GM23338 (cell line): ENCODE results near the gene KIAA1217.

ENCODE experiments used
- EZH2 ChIP-seq: fragments of 200-600 bp; sonication (generic); IDR thresholded peaks from one replicate; pipeline ENCODE4 v1.8.0; 2017; ENCODE audit warnings: antibody characterized with exemption, mild to moderate bottlenecking, low read depth; ENCODE audit not compliant: unreplicated experiment
- EZH2phosphoT487 ChIP-seq: fragments of 200-600 bp; sonication (generic); IDR thresholded peaks from one replicate; pipeline ENCODE4 v1.8.1; 2018; ENCODE audit warnings: antibody characterized with exemption; ENCODE audit not compliant: unreplicated experiment
- JUNB ChIP-seq: IDR thresholded peaks from one replicate; pipeline ENCODE4 v1.6.1; 2016; ENCODE audit warnings: antibody characterized with exemption; ENCODE audit not compliant: unreplicated experiment
- NANOG ChIP-seq: IDR thresholded peaks from 2 replicates; pipeline ENCODE4 v1.6.1; 2016; ENCODE audit warnings: antibody characterized with exemption, borderline replicate concordance
- POLR2AphosphoS5 ChIP-seq: IDR thresholded peaks from 2 replicates; pipeline ENCODE4 v1.6.1; 2016; ENCODE audit warnings: antibody characterized with exemption, low read depth
- ZNF114 ChIP-seq: fragments of 250-450 bp; sonication (Bioruptor Pico); IDR thresholded peaks from 2 replicates; pipeline ENCODE4 v1.5.0; 2020; ENCODE audit warnings: mild to moderate bottlenecking, moderate library complexity
- TF ChIP-seq, protein P1 (sequence below), 2 experiments: fragments of 200-600 bp in 1 of 2; sonication (generic) in 1 of 2; conservative IDR thresholded peaks; 2 replicates each; pipeline versions ENCODE4 v1.5.1 to v1.6.1; 2016 to 2017; ENCODE audit warnings: antibody characterized with exemption in 2 of 2, low read depth in 2 of 2, mild to moderate bottlenecking in 2 of 2, moderate library complexity in 1 of 2
- TF ChIP-seq, protein P2 (sequence below): IDR thresholded peaks from one replicate; pipeline ENCODE4 v1.6.1; 2018; ENCODE audit warnings: antibody characterized with exemption; ENCODE audit not compliant: unreplicated experiment
- TF ChIP-seq, protein P3 (sequence below): fragments of 250-450 bp; sonication (Bioruptor Pico); IDR thresholded peaks from 2 replicates; pipeline ENCODE4 v1.5.0; 2020; ENCODE audit warnings: mild to moderate bottlenecking, moderate library complexity

DNA sequence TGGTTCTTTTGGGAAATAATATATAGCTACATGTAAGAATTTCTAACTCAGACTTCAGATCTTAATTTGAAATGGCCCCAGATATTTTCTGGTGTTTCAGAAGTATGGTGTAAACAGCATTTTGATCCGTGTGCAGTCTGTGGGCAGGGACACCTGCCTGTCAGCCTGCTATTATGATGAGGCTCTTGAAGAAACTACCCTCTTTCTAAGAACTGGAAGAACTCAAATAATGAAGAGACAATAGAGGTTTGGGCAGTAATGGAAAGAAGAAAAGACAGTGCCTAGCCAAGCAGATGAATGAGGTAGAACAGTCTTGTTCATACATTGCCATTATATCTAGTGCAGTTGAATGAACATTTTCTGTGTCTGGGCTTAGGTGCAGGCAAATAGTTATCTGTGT, 258.2 kb downstream of the KIAA1217 start:
- no peak for TF ChIP-seq EZH2
- TF ChIP-seq, protein P1, sequence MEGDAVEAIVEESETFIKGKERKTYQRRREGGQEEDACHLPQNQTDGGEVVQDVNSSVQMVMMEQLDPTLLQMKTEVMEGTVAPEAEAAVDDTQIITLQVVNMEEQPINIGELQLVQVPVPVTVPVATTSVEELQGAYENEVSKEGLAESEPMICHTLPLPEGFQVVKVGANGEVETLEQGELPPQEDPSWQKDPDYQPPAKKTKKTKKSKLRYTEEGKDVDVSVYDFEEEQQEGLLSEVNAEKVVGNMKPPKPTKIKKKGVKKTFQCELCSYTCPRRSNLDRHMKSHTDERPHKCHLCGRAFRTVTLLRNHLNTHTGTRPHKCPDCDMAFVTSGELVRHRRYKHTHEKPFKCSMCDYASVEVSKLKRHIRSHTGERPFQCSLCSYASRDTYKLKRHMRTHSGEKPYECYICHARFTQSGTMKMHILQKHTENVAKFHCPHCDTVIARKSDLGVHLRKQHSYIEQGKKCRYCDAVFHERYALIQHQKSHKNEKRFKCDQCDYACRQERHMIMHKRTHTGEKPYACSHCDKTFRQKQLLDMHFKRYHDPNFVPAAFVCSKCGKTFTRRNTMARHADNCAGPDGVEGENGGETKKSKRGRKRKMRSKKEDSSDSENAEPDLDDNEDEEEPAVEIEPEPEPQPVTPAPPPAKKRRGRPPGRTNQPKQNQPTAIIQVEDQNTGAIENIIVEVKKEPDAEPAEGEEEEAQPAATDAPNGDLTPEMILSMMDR (conservative IDR thresholded peaks at IDR 0.05; ENCODE audit: low read depth in 2 of 2), result no peak
- no peak for TF ChIP-seq EZH2phosphoT487
- TF ChIP-seq, protein P2, sequence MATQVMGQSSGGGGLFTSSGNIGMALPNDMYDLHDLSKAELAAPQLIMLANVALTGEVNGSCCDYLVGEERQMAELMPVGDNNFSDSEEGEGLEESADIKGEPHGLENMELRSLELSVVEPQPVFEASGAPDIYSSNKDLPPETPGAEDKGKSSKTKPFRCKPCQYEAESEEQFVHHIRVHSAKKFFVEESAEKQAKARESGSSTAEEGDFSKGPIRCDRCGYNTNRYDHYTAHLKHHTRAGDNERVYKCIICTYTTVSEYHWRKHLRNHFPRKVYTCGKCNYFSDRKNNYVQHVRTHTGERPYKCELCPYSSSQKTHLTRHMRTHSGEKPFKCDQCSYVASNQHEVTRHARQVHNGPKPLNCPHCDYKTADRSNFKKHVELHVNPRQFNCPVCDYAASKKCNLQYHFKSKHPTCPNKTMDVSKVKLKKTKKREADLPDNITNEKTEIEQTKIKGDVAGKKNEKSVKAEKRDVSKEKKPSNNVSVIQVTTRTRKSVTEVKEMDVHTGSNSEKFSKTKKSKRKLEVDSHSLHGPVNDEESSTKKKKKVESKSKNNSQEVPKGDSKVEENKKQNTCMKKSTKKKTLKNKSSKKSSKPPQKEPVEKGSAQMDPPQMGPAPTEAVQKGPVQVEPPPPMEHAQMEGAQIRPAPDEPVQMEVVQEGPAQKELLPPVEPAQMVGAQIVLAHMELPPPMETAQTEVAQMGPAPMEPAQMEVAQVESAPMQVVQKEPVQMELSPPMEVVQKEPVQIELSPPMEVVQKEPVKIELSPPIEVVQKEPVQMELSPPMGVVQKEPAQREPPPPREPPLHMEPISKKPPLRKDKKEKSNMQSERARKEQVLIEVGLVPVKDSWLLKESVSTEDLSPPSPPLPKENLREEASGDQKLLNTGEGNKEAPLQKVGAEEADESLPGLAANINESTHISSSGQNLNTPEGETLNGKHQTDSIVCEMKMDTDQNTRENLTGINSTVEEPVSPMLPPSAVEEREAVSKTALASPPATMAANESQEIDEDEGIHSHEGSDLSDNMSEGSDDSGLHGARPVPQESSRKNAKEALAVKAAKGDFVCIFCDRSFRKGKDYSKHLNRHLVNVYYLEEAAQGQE, result no peak
- no peak for TF ChIP-seq POLR2AphosphoS5
- no peak for TF ChIP-seq JUNB
- no peak for TF ChIP-seq NANOG
- no peak for TF ChIP-seq ZNF114 (CRISPR knock-in tag)
- TF ChIP-seq, protein P3, sequence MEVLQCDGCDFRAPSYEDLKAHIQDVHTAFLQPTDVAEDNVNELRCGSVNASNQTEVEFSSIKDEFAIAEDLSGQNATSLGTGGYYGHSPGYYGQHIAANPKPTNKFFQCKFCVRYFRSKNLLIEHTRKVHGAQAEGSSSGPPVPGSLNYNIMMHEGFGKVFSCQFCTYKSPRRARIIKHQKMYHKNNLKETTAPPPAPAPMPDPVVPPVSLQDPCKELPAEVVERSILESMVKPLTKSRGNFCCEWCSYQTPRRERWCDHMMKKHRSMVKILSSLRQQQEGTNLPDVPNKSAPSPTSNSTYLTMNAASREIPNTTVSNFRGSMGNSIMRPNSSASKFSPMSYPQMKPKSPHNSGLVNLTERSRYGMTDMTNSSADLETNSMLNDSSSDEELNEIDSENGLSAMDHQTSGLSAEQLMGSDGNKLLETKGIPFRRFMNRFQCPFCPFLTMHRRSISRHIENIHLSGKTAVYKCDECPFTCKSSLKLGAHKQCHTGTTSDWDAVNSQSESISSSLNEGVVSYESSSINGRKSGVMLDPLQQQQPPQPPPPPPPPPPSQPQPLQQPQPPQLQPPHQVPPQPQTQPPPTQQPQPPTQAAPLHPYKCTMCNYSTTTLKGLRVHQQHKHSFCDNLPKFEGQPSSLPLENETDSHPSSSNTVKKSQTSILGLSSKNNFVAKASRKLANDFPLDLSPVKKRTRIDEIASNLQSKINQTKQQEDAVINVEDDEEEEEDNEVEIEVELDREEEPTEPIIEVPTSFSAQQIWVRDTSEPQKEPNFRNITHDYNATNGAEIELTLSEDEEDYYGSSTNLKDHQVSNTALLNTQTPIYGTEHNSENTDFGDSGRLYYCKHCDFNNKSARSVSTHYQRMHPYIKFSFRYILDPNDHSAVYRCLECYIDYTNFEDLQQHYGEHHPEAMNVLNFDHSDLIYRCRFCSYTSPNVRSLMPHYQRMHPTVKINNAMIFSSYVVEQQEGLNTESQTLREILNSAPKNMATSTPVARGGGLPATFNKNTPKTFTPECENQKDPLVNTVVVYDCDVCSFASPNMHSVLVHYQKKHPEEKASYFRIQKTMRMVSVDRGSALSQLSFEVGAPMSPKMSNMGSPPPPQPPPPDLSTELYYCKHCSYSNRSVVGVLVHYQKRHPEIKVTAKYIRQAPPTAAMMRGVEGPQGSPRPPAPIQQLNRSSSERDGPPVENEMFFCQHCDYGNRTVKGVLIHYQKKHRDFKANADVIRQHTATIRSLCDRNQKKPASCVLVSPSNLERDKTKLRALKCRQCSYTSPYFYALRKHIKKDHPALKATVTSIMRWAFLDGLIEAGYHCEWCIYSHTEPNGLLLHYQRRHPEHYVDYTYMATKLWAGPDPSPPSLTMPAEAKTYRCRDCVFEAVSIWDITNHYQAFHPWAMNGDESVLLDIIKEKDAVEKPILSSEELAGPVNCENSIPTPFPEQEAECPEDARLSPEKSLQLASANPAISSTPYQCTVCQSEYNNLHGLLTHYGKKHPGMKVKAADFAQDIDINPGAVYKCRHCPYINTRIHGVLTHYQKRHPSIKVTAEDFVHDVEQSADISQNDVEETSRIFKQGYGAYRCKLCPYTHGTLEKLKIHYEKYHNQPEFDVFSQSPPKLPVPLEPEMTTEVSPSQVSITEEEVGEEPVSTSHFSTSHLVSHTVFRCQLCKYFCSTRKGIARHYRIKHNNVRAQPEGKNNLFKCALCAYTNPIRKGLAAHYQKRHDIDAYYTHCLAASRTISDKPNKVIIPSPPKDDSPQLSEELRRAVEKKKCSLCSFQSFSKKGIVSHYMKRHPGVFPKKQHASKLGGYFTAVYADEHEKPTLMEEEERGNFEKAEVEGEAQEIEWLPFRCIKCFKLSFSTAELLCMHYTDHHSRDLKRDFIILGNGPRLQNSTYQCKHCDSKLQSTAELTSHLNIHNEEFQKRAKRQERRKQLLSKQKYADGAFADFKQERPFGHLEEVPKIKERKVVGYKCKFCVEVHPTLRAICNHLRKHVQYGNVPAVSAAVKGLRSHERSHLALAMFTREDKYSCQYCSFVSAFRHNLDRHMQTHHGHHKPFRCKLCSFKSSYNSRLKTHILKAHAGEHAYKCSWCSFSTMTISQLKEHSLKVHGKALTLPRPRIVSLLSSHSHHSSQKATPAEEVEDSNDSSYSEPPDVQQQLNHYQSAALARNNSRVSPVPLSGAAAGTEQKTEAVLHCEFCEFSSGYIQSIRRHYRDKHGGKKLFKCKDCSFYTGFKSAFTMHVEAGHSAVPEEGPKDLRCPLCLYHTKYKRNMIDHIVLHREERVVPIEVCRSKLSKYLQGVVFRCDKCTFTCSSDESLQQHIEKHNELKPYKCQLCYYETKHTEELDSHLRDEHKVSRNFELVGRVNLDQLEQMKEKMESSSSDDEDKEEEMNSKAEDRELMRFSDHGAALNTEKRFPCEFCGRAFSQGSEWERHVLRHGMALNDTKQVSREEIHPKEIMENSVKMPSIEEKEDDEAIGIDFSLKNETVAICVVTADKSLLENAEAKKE (CRISPR knock-in tag), result no peak
